ENCODE measurements around the gene RPL37. TPM values are rescaled to one million over a fixed set of nuclear protein-coding genes. Genes with fewer than 3 reads are reported as not detected.
"Not testable (repeated sequence)": the region's sequence is repeated elsewhere in the genome, so short reads cannot be mapped to it uniquely, and the experiment has no call there.

RPL37 gene
- polyA plus RNA-seq, 1 of the 3 experiments (the other 2 are of a cell fraction): 465 TPM

DNA sequence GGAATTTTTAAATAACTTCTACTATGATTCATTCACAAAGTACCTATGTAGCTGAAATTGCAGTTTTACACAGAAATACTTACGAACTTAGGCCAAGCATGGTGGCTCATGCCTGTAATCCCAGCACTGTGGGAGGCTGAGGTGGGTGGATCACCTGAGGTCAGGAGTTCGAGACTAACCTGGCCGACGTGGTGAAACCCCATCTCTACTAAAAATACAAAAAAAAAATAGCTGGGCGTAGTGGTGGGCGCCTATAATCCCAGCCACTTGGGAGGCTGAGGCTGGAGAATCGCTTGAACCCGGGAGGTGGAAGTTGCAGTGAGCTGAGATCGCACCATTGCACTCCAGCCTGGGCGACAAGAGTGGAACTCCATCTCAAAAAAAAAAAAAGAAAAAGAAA is 42.3 kb downstream of the RPL37 start:
- 95% methylated on average over 10 of the region's 10 CpGs for WGBS (ENCODE audit: low lambda C conversion rate)
- H3K9me2 ChIP-seq; H3K4me2 ChIP-seq; DNase-seq; H3F3A ChIP-seq (replicated peaks; ENCODE audit: insufficient read depth); H3K9me3 ChIP-seq; H3K27me3 ChIP-seq (ENCODE audit: insufficient read depth); H3K27ac ChIP-seq (ENCODE audit: low read depth in 2 of 2, low read length in 1 of 2); POLR2A ChIA-PET; H3K9ac ChIP-seq; H2AFZ ChIP-seq (ENCODE audit: low read depth); H3K4me3 ChIP-seq (ENCODE audit: low read depth in 2 of 2, low read length in 1 of 2); CTCF ChIA-PET: not testable (repeated sequence)
- Histone ChIP-seq H3K4me1 (ENCODE audit: control insufficient read depth in 1 of 2, insufficient read depth in 2 of 2, low read depth in 1 of 2, low read length in 1 of 2) (peaks cover 0 to 17% of the 10 kb centered on the region in 2 experiments; a peak in 2 of 4 replicates), H4K20me1 (ENCODE audit: insufficient read depth) (peaks cover 91% of the 10 kb centered on the region), H3K79me2 (ENCODE audit: insufficient read depth) (peaks cover 100% of the 10 kb centered on the region), H3K36me3 (replicated peaks in 1 of 2; ENCODE audit: control insufficient read depth in 1 of 2, insufficient read depth in 2 of 2, low read length in 1 of 2) (peaks cover 5 to 15% of the 10 kb centered on the region in 2 experiments)

DNA sequence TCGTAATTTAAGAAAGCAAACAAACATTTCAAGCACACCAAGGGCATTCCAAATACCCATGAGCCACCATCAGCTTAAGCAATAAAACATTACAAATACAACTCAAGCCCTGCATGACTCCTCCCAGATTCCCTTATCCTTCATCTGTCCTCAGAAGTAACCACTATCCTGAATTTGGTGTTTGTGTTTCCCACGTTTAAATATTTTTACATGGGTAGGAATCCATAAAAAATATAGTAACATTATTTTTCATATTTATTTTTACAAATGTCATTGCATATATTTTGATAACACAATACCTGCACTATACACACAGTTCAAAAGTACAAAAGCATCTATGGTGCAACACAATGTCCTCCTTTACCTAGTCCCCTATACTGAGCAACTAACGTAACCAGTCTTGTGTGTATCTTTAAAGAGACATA is 43.3 kb downstream of the RPL37 start:
- Histone ChIP-seq H3K79me2 (ENCODE audit: insufficient read depth) (peaks cover 100% of the 10 kb centered on the region), H3K27ac (ENCODE audit: low read depth in 2 of 2, low read length in 1 of 2) (no peak overlapping the region), H2AFZ (ENCODE audit: low read depth) (no peak overlapping the region), H3K4me3 (ENCODE audit: low read depth in 2 of 2, low read length in 1 of 2) (no peak overlapping the region), H3K36me3 (replicated peaks in 1 of 2; ENCODE audit: control insufficient read depth in 1 of 2, insufficient read depth in 2 of 2, low read length in 1 of 2) (peaks cover 5 to 15% of the 10 kb centered on the region in 2 experiments), H3K9me2 (no peaks in the 10 kb centered on the region), H3K9me3 (no peaks in the 10 kb centered on the region), H3F3A (replicated peaks; ENCODE audit: insufficient read depth) (no peaks in the 10 kb centered on the region), H3K27me3 (ENCODE audit: insufficient read depth) (no peaks in the 10 kb centered on the region), H4K20me1 (ENCODE audit: insufficient read depth) (peaks cover 93% of the 10 kb centered on the region), H3K9ac (no peak overlapping the region), H3K4me1 (ENCODE audit: control insufficient read depth in 1 of 2, insufficient read depth in 2 of 2, low read depth in 1 of 2, low read length in 1 of 2) (peaks cover 0 to 17% of the 10 kb centered on the region in 2 experiments; a peak in 2 of 4 replicates), H3K4me2 (no peak overlapping the region)
- POLR2A ChIA-PET: no interaction called here
- 73% methylated on average over 3 of the region's 3 CpGs for WGBS (ENCODE audit: low lambda C conversion rate)
- DNase-seq: no peak
- CTCF ChIA-PET: interaction anchor here (1.0 kb wide), 1 partner anchor 37 kb away, joined by 3 read pairs; no protein-coding TSS in a partner anchor
- TF ChIP-seq RCOR1 (IDR thresholded peaks at IDR 0.05; ENCODE audit: low read length) (no peak), RFX5 (IDR thresholded peaks at IDR 0.05; ENCODE audit: low read length) (no peak)
- TF ChIP-seq, protein P1, sequence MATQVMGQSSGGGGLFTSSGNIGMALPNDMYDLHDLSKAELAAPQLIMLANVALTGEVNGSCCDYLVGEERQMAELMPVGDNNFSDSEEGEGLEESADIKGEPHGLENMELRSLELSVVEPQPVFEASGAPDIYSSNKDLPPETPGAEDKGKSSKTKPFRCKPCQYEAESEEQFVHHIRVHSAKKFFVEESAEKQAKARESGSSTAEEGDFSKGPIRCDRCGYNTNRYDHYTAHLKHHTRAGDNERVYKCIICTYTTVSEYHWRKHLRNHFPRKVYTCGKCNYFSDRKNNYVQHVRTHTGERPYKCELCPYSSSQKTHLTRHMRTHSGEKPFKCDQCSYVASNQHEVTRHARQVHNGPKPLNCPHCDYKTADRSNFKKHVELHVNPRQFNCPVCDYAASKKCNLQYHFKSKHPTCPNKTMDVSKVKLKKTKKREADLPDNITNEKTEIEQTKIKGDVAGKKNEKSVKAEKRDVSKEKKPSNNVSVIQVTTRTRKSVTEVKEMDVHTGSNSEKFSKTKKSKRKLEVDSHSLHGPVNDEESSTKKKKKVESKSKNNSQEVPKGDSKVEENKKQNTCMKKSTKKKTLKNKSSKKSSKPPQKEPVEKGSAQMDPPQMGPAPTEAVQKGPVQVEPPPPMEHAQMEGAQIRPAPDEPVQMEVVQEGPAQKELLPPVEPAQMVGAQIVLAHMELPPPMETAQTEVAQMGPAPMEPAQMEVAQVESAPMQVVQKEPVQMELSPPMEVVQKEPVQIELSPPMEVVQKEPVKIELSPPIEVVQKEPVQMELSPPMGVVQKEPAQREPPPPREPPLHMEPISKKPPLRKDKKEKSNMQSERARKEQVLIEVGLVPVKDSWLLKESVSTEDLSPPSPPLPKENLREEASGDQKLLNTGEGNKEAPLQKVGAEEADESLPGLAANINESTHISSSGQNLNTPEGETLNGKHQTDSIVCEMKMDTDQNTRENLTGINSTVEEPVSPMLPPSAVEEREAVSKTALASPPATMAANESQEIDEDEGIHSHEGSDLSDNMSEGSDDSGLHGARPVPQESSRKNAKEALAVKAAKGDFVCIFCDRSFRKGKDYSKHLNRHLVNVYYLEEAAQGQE (IDR thresholded peaks at IDR 0.05; ENCODE audit: low read depth, low read length): no peak
- TF ChIP-seq, protein P2, sequence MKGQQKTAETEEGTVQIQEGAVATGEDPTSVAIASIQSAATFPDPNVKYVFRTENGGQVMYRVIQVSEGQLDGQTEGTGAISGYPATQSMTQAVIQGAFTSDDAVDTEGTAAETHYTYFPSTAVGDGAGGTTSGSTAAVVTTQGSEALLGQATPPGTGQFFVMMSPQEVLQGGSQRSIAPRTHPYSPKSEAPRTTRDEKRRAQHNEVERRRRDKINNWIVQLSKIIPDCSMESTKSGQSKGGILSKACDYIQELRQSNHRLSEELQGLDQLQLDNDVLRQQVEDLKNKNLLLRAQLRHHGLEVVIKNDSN (IDR thresholded peaks at IDR 0.05; ENCODE audit: borderline replicate concordance, low read depth): no peak
- TF ChIP-seq, protein P3, sequence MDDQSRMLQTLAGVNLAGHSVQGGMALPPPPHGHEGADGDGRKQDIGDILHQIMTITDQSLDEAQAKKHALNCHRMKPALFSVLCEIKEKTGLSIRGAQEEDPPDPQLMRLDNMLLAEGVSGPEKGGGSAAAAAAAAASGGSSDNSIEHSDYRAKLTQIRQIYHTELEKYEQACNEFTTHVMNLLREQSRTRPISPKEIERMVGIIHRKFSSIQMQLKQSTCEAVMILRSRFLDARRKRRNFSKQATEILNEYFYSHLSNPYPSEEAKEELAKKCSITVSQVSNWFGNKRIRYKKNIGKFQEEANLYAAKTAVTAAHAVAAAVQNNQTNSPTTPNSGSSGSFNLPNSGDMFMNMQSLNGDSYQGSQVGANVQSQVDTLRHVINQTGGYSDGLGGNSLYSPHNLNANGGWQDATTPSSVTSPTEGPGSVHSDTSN (IDR thresholded peaks at IDR 0.05): no peak

All from SK-N-SH (cell line).